Fibroblast of the aortic adventitia (primary cell): ENCODE measurements around the gene GALNT11. TPM values are rescaled to one million over a fixed set of nuclear protein-coding genes. Genes with fewer than 3 reads are reported as not detected.

Experiments
- DNase-seq: peaks from one replicate; pipeline ENCODE4 v3.0.0-alpha.2; 2010; ENCODE audit warnings: low read depth
- H3K4me3 ChIP-seq: 2 replicates; pipeline ENCODE4 v1.5.1; 2011; ENCODE audit warnings: low read depth, mild to moderate bottlenecking, control low read depth, low read length, moderate library complexity
- total RNA-seq: library from RNA; depleted of rRNA; stranded (reverse); fragments of >200 nt; gene quantifications from 2 replicates; pipeline ENCODE4 v1.2.3, GENCODE V29; 2012; ENCODE audit warnings: low replicate concordance
- TF ChIP-seq, protein P1 (sequence below): IDR thresholded peaks from 2 replicates; pipeline ENCODE4 v1.5.1; 2011; ENCODE audit warnings: mild to moderate bottlenecking, low read length, control low read depth, inconsistent platforms; ENCODE audit not compliant: insufficient read depth

GALNT11 gene
- 40.0 and 45.3 TPM in 2 replicates for total RNA-seq

DNA sequence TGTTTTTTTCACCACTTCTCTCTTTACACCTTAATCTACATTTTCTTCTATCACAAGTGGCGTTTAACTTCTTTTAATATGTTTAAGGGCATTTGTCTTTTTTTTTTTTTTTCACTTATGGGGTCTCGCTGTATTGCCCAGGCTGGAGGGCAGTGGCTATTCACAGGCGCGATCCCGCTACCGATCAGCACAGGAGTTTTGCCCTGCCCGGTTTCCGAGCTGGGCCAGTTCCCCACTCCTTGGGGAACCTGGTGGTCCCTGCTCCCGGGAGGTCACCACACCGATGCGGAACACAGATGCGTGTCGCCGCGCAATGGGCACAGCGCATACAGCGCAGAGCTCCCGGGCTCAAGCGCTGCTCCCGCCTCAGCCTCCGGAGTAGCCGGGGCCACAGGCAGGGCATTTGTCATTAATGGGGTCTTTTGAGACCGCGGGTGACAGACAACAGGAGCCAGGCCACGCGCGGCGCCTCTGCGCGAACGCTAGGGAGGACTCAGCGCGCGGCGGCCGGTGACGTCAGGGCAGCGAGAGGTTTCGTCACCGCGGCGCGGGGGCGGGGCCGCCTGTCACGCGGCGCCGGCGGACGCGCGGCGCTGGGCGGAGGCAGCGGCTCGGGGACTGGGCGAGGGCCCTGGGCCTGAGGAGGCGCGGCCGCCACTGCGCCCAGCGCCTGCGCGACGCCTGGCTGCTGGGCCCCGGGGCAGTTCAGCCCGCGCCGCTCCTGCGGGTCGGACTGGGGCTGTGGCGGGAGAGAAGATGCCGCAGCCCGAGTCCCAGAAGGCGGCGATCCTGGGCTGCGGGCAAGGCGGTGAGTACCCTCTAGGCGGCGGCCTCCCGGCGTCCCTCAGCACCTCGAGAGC is at the start of gene GALNT11:
TSS of gene GALNT11 (plus strand) at position 598 of the 860 bp plus-strand sequence. CDS start 68,554 bp downstream, outside the sequence.
- H3K4me3 ChIP-seq = peak within 1 kb of the TSS; percentile 86
- peak; percentile 77 for DNase-seq
- TF ChIP-seq, protein P1, sequence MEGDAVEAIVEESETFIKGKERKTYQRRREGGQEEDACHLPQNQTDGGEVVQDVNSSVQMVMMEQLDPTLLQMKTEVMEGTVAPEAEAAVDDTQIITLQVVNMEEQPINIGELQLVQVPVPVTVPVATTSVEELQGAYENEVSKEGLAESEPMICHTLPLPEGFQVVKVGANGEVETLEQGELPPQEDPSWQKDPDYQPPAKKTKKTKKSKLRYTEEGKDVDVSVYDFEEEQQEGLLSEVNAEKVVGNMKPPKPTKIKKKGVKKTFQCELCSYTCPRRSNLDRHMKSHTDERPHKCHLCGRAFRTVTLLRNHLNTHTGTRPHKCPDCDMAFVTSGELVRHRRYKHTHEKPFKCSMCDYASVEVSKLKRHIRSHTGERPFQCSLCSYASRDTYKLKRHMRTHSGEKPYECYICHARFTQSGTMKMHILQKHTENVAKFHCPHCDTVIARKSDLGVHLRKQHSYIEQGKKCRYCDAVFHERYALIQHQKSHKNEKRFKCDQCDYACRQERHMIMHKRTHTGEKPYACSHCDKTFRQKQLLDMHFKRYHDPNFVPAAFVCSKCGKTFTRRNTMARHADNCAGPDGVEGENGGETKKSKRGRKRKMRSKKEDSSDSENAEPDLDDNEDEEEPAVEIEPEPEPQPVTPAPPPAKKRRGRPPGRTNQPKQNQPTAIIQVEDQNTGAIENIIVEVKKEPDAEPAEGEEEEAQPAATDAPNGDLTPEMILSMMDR = peak; percentile 45

DNA sequence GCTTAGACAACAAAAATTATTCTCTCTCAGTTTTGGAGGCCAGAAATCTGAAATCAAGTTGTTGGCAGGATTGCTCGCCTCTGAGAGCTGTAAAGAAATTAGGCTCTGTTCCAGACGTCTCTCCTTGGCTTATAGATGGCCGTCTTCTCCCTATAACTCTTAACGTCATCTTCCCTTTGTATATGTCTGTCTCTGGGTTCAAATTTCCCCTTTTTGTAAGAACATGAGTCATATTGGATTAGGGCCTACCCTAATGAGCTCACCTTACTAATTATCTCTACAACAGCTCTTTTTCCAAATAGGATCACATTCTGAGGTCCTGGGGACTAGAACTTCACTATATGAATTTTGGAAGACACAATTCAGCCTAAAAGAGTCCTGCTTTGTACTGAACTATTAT is 46.9 kb upstream of the GALNT11 start:
- TF ChIP-seq, protein P1 = no peak
- no peak overlapping the region for H3K4me3 ChIP-seq
- no peak for DNase-seq

DNA sequence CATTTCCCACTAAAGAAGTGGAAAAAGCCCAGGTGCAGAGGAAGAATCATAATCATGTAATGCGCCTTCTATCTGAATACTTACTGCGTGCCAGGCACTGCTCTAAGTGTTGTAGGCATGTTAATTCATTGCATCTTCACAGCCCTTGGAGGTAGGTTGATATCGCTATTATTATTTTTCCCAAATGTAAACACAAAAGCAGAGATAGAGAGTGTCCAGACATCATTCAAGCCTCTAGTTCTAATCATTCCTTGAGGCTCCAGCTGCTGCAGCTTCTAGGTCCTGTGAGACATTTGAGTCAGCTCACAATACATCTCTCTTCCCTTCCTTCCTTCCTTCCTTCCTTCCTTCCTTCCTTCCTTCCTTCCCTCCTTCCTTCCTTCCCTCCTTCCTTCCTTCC is 44.3 kb upstream of the GALNT11 start:
- no peak for DNase-seq
- H3K4me3 ChIP-seq = no peak overlapping the region
- TF ChIP-seq, protein P1 = no peak

DNA sequence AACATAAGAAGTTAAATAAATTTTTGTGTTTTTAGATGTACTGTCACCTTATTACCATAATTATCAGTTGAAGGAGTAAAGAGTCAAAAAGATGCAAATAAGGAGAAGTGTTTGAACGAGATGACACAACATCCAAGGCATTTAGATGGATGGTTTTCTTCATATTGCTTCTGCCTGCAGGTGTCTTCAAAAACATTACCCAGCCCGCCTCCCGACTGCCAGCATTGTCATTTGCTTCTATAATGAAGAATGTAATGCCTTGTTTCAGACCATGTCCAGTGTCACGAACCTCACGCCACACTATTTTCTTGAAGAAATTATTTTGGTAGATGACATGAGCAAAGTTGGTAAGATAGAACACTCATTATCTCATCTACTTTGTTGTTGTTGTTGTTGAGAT is 42.7 kb upstream of the GALNT11 start:
- no peak for DNase-seq
- TF ChIP-seq, protein P1 = no peak
- H3K4me3 ChIP-seq = no peak overlapping the region

DNA sequence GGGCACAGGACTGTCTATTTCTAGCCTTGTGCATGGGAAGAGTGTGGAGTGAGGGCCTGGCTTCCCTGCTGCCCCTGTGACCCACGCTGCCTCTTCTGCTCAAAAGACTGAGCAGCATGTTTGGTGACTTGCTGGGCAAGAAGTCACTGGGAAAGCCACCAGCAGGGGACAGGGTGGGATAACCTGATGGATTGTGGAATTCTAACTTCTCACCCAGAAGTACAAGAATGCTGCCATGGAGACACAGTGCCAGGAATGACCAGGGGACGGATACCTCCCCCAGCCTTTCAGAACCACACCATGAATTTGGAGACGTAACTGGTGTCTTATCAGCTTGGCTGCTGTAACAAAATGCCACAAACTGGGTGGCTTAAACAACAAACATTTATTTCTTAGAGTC is 40.9 kb upstream of the GALNT11 start:
- TF ChIP-seq, protein P1 = no peak
- DNase-seq = no peak
- no peak overlapping the region for H3K4me3 ChIP-seq

DNA sequence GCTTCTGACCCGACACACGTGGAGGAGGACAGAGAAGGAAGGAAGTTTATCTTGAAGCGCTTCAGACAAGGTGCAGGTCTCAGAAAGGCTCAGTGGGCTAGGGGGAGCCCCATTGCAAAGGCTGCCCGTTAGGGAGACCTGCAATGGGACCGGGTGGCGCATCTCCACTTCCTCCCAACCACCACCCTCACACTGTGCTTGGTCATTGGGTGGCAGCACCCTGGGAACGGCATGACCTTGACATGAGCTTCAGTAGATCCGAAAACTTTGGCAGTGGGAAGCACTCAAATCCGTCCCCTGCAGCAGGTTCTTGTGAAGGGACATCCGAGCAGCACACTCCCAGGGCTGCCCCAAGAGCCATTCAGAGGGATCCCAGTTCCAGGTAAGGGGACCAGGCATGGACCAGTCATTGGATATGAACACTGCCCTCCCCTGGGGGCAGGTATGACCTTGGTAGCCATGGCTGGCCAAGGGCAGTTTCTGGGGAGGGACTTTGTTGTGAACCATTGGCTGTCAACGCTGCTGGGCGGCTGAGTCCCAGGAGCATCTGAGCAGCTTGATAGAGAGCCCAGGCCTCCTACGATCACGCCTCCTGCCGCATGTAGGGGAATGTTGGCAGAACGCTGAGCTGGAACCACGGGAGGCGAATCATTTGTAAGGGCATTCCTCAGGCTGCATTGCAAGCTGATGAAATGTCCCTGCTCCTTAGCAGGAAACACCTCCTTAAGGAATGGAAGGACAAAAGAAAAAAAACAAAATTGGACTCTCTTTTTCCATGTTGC is 37.5 kb upstream of the GALNT11 start:
- no peak overlapping the region for H3K4me3 ChIP-seq
- TF ChIP-seq, protein P1 = no peak
- DNase-seq = peak; percentile 85
